CD4-positive, alpha-beta T cell treated with Interleukin-6 for 4 hours (primary cell): ENCODE data around the gene PDE4D.

Experiments used
- DNase-seq: peaks from one replicate; pipeline ENCODE4 v3.0.0-alpha.2; 2020; ENCODE audit warnings: mixed read lengths

PDE4D gene

GRCh38 chr5:59542306-59542705 lies 351.2 kb downstream of the PDE4D start:
- DNase-seq, result no peak

GRCh38 chr5:59540366-59540765 lies 353.2 kb downstream of the PDE4D start:
- no peak for DNase-seq

GRCh38 chr5:59538750-59539121 lies 354.8 kb downstream of the PDE4D start:
- no peak for DNase-seq

- no peak for DNase-seq
Observed at GRCh38 chr5:59537961-59538749, 355.4 kb downstream of the PDE4D start.

- no peak for DNase-seq
Observed at GRCh38 chr5:59536875-59537274, 356.7 kb downstream of the PDE4D start.

GRCh38 chr5:59535561-59535960 lies 358.0 kb downstream of the PDE4D start:
- no peak for DNase-seq

- no peak for DNase-seq
Observed at GRCh38 chr5:59533730-59534108, 359.8 kb downstream of the PDE4D start.

GRCh38 chr5:59532979-59533729 lies 360.4 kb downstream of the PDE4D start:
- no peak for DNase-seq

- no peak for DNase-seq
Observed at GRCh38 chr5:59529239-59529638, 364.3 kb downstream of the PDE4D start.

- no peak for DNase-seq
Observed at GRCh38 chr5:59528202-59528862, 365.2 kb downstream of the PDE4D start.

GRCh38 chr5:59525957-59526356 lies 367.6 kb downstream of the PDE4D start:
- no peak for DNase-seq

GRCh38 chr5:59525311-59525710 lies 368.2 kb downstream of the PDE4D start:
- no peak for DNase-seq

GRCh38 chr5:59522201-59522831 lies 371.2 kb downstream of the PDE4D start:
- no peak for DNase-seq

- DNase-seq, result no peak
Observed at GRCh38 chr5:59521476-59521875, 372.1 kb downstream of the PDE4D start.

- no peak for DNase-seq
Observed at GRCh38 chr5:59519338-59519737, 374.2 kb downstream of the PDE4D start.

- DNase-seq, result no peak
Observed at GRCh38 chr5:59517926-59518585, 375.5 kb downstream of the PDE4D start.

GRCh38 chr5:59516161-59516560 lies 377.4 kb downstream of the PDE4D start:
- no peak for DNase-seq

- no peak for DNase-seq
Observed at GRCh38 chr5:59506285-59506877, 387.1 kb downstream of the PDE4D start.

- DNase-seq, result no peak
Observed at GRCh38 chr5:59504043-59504442, 389.5 kb downstream of the PDE4D start.

GRCh38 chr5:59503220-59503619 lies 390.3 kb downstream of the PDE4D start:
- DNase-seq, result no peak

GRCh38 chr5:59501316-59501715 lies 392.2 kb downstream of the PDE4D start:
- DNase-seq, result no peak

- DNase-seq, result no peak
Observed at GRCh38 chr5:59500014-59500413, 393.5 kb downstream of the PDE4D start.
